B cell (primary cell): ENCODE results near the gene RPL39. TPM values are rescaled to one million over a fixed set of nuclear protein-coding genes. Genes with fewer than 3 reads are reported as not detected.

Experiments used
- ATAC-seq: fragments of 200-7000 bp; cut with Tn5 transposase; one replicate; pipeline ENCODE4 v1.10.0; 2021; ENCODE audit warnings: low read depth, mild to moderate bottlenecking, moderate number of reproducible peaks, moderate library complexity
- CTCF ChIA-PET: fragments of 350-600 bp; sonication (Branson Sonifier 250); formaldehyde crosslinking; loops from one replicate; lab custom pipeline; 2021; ENCODE audit warnings: antibody characterized with exemption, inconsistent platforms; lab: Charles Lee
- POLR2A ChIA-PET: fragments of 350-600 bp; sonication (Branson Sonifier 250); formaldehyde crosslinking; loops from one replicate; lab custom pipeline; 2021; ENCODE audit warnings: antibody characterized with exemption; lab: Charles Lee
- DNase-seq: peaks from one replicate; pipeline ENCODE4 v3.0.0; 2013
- H2AFZ ChIP-seq: 2 replicates; pipeline ENCODE4 v1.6.1; 2012; ENCODE audit warnings: mild to moderate bottlenecking, low read depth, low read length; ENCODE audit not compliant: insufficient read depth, poor library complexity, severe bottlenecking
- H3K27ac ChIP-seq, 2 donors: 1 replicate in 1 of 2; 2 replicates in 1 of 2; pipeline ENCODE4 v1.5.1; 2012 to 2013; ENCODE audit warnings: low read length in 2 of 2, mild to moderate bottlenecking in 2 of 2, moderate library complexity in 1 of 2
- H3K27me3 ChIP-seq, 4 experiments: fragments of 200-600 bp in 1 of 4; sonication (generic) in 1 of 4; replicated peaks in 1 of 4; 1 replicate in 2 of 4; 2 replicates in 2 of 4; pipeline versions ENCODE4 v1.6.1 to v1.7.0; 2013 to 2016; ENCODE audit warnings: low read length in 3 of 4, mild to moderate bottlenecking in 2 of 4, mixed read lengths in 1 of 4, moderate library complexity in 1 of 4; ENCODE audit not compliant: insufficient read depth in 4 of 4, control insufficient read depth in 3 of 4; ENCODE audit errors: control extremely low read depth in 1 of 4
- H3K36me3 ChIP-seq, 2 experiments: replicated peaks in 1 of 2; 1 replicate in 1 of 2; 2 replicates in 1 of 2; pipeline versions ENCODE4 v1.6.1 to v1.7.1; 2013; ENCODE audit warnings: low read length in 1 of 2; ENCODE audit not compliant: insufficient read depth in 2 of 2, control insufficient read depth in 1 of 2; ENCODE audit errors: control extremely low read depth in 1 of 2, extremely low read depth in 1 of 2
- H3K4me1 ChIP-seq, 2 donors: fragments of 200-600 bp in 1 of 2; sonication (generic) in 1 of 2; 1 replicate in 1 of 2; 2 replicates in 1 of 2; pipeline versions ENCODE4 v1.5.1 to v1.6.1; 2013 to 2017; ENCODE audit warnings: low read length in 2 of 2; ENCODE audit not compliant: control insufficient read depth in 2 of 2, insufficient read depth in 2 of 2
- H3K4me2 ChIP-seq: replicated peaks from 2 replicates; pipeline ENCODE3; 2012; ENCODE audit warnings: mild to moderate bottlenecking, low read depth, low read length; ENCODE audit not compliant: poor library complexity, severe bottlenecking
- H3K4me3 ChIP-seq, 5 experiments: fragments of 200-600 bp in 1 of 5; sonication (generic) in 1 of 5; 1 replicate in 3 of 5; 2 replicates in 2 of 5; pipeline versions ENCODE4 v1.5.1 to v1.7.0; 2011 to 2016; ENCODE audit warnings: low read length in 4 of 5, mild to moderate bottlenecking in 4 of 5, low read depth in 2 of 5, control low read depth in 1 of 5, moderate library complexity in 1 of 5; ENCODE audit not compliant: insufficient read depth in 1 of 5; ENCODE audit errors: control extremely low read depth in 1 of 5, extremely low read depth in 1 of 5
- H3K79me2 ChIP-seq: fragments of 200-600 bp; sonication (generic); one replicate; pipeline ENCODE4 v1.6.0; 2016; ENCODE audit warnings: low read length; ENCODE audit not compliant: control insufficient read depth, insufficient read depth
- H3K9ac ChIP-seq: fragments of 200-600 bp; sonication (generic); 2 replicates; pipeline ENCODE4 v1.6.1; 2017; ENCODE audit warnings: mild to moderate bottlenecking, low read length, moderate library complexity
- H3K9me3 ChIP-seq, 3 donors: one replicate each; pipeline versions ENCODE4 v1.6.1 to v1.7.1; 2013; ENCODE audit warnings: low read length in 2 of 3; ENCODE audit not compliant: control insufficient read depth in 2 of 3, insufficient read depth in 1 of 3; ENCODE audit errors: control extremely low read depth in 1 of 3
- H4K20me1 ChIP-seq: 2 replicates; pipeline ENCODE4 v1.6.0; 2012; ENCODE audit warnings: mild to moderate bottlenecking, low read length; ENCODE audit not compliant: insufficient read depth, control insufficient read depth, poor library complexity, severe bottlenecking
- H3K27ac Mint-ChIP-seq: one replicate; pipeline ENCODE4 v1.8.0; 2021; ENCODE audit warnings: mixed read lengths
- H3K27me3 Mint-ChIP-seq: one replicate; pipeline ENCODE4 v1.8.0; 2021; ENCODE audit warnings: mixed read lengths
- H3K4me1 Mint-ChIP-seq: one replicate; pipeline ENCODE4 v1.8.0; 2021; ENCODE audit warnings: mixed read lengths
- H3K4me3 Mint-ChIP-seq: one replicate; pipeline ENCODE4 v1.8.0; 2021; ENCODE audit warnings: mixed read lengths
- H3K9me3 Mint-ChIP-seq: one replicate; pipeline ENCODE4 v1.8.0; 2022; ENCODE audit warnings: mixed read lengths; ENCODE audit not compliant: insufficient read depth
- EZH2 ChIP-seq: IDR thresholded peaks from 2 replicates; pipeline ENCODE4 v1.6.1; 2012; ENCODE audit warnings: borderline replicate concordance, low read depth, mild to moderate bottlenecking, moderate library complexity, low read length; ENCODE audit not compliant: insufficient read depth, poor library complexity, severe bottlenecking
- WGBS: methylation state at CpG from one replicate; pipeline ENCODE4 v1.1.5; 2013; ENCODE audit warnings: missing lambda C conversion rate; ENCODE audit not compliant: insufficient coverage; 5-methylcytosine and 5-hydroxymethylcytosine counted together
- intact Hi-C: fragments of 100-400 bp; cut with micrococcal nuclease; formaldehyde crosslinking; loops from one replicate; pipeline ENCODE4 v1.10.0; 2022
- polyA plus RNA-seq: library from polyadenylated mRNA; depleted of rRNA; stranded (reverse); fragments of >200 nt; gene quantifications from 2 replicates; pipeline ENCODE4 v1.2.3, GENCODE V29; 2012
- total RNA-seq, 2 donors: library from RNA; stranded (reverse); fragments of 120-200 nt in 1 of 2; gene quantifications; 1 replicate in 1 of 2; 2 replicates in 1 of 2; pipeline versions ENCODE4 v1.2.3 to v1.2.4, GENCODE V29; 2013 to 2022
- TF ChIP-seq, protein P1 (sequence below): fragments of 200-600 bp; IDR thresholded peaks from one replicate; pipeline ENCODE4 v1.8.0; 2022; ENCODE audit warnings: antibody characterized with exemption, mild to moderate bottlenecking

Gene RPL39
- total and polyA plus RNA-seq, 2 donors (not counting 1 experiment from before 2014, with no cell fraction given), result 3,356 to 3,572 TPM

DNA sequence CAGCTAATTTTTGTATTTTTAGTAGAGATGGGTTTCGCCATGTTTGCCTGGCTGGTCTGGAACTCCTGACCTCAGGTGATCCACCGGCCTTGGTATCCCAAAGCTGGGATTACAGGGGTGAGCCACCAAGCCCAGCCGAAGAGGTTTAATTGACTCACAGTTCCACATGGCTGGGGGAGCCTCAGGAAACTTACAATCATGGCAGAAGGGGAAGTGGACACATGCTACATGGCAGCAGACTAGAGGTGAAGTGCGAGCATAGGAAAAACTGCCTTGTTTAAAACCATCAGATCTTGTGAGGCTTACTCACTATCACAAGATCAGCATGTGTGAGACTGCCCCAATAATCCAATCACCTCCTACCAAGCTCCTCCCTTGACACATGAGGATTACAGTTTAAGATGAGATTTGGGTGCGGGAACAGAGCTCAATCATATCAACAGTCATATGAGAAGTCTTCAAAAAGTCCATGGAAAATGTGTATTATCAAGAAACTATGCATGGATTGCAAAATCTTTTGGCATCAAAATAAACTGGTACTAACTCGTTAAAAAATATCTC is 25.8 kb upstream of the RPL39 start:
- POLR2A ChIA-PET, result no interaction called here
- H3K27me3 ChIP-seq, result no peaks in the 10 kb centered on the region
- H3K27ac Mint-ChIP-seq, result no peak overlapping the region

DNA sequence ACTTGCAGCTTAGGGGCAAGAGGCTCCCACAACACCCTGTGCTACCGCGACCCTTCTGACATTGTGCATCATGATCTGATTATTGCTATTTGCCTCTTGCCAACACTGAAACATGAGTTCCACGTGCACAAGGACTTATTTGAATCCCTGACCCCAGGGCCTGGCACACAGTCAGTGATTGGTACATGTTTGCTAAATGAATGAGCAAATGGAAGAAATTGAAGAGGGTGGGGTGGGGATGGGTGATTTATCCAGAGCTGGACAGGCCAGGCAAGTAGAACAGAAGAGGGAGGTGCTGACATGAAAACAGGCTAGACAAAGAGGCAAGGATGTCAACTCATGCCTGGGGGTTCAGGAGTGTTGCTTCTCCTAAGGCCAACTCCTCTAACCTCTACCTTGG is 24.9 kb upstream of the RPL39 start:
- no peak overlapping the region for H3K4me3 ChIP-seq
- no peak overlapping the region for H3K27ac ChIP-seq
- ChIA-PET CTCF (no interaction called here), POLR2A (no interaction called here)
- no peak for DNase-seq
- no peaks in the 10 kb centered on the region for H3K9me3 Mint-ChIP-seq
- no peak overlapping the region for H3K4me2 ChIP-seq
- H3K4me1 ChIP-seq, result peaks cover under 1 to 2% of the 10 kb centered on the region in 2 donors
- H3K4me1 Mint-ChIP-seq, result no peaks in the 10 kb centered on the region
- H2AFZ ChIP-seq, result no peak overlapping the region
- WGBS, result no CpG with 5 or more reads among the region's 3 CpGs
- H3K4me3 Mint-ChIP-seq, result no peak overlapping the region
- no peak for ATAC-seq
- H3K27ac Mint-ChIP-seq, result no peak overlapping the region
- no peaks in the 10 kb centered on the region for H4K20me1 ChIP-seq
- H3K9ac ChIP-seq, result no peak overlapping the region
- H3K79me2 ChIP-seq, result no peaks in the 10 kb centered on the region
- no peaks in the 10 kb centered on the region for H3K27me3 Mint-ChIP-seq
- intact Hi-C loops, result no loop called here
- no peaks in the 10 kb centered on the region for H3K36me3 ChIP-seq
- TF ChIP-seq, protein P1, sequence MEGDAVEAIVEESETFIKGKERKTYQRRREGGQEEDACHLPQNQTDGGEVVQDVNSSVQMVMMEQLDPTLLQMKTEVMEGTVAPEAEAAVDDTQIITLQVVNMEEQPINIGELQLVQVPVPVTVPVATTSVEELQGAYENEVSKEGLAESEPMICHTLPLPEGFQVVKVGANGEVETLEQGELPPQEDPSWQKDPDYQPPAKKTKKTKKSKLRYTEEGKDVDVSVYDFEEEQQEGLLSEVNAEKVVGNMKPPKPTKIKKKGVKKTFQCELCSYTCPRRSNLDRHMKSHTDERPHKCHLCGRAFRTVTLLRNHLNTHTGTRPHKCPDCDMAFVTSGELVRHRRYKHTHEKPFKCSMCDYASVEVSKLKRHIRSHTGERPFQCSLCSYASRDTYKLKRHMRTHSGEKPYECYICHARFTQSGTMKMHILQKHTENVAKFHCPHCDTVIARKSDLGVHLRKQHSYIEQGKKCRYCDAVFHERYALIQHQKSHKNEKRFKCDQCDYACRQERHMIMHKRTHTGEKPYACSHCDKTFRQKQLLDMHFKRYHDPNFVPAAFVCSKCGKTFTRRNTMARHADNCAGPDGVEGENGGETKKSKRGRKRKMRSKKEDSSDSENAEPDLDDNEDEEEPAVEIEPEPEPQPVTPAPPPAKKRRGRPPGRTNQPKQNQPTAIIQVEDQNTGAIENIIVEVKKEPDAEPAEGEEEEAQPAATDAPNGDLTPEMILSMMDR, result no peak
- no peak for TF ChIP-seq EZH2
- H3K27me3 ChIP-seq, result no peaks in the 10 kb centered on the region
- no peaks in the 10 kb centered on the region for H3K9me3 ChIP-seq

More for the DNA sequence above, 25.8 kb upstream of the RPL39 start:
- DNase-seq (no peak), ATAC-seq (no peak)
- Histone ChIP-seq H3K4me1 (peaks cover 7 to 10% of the 10 kb centered on the region in 2 donors), H3K9me3 (no peaks in the 10 kb centered on the region), H2AFZ (no peak overlapping the region), H3K9ac (no peak overlapping the region), H3K36me3 (no peaks in the 10 kb centered on the region), H3K79me2 (no peaks in the 10 kb centered on the region), H3K27ac (no peak overlapping the region), H3K4me2 (no peak overlapping the region), H3K4me3 (no peak overlapping the region), H4K20me1 (no peaks in the 10 kb centered on the region)
- H3K27me3 Mint-ChIP-seq, result no peaks in the 10 kb centered on the region
- H3K9me3 Mint-ChIP-seq, result no peaks in the 10 kb centered on the region
- TF ChIP-seq EZH2, result no peak
- TF ChIP-seq, protein P1, result no peak
- intact Hi-C loops, result no loop called here
- peaks cover 6% of the 10 kb centered on the region for H3K4me1 Mint-ChIP-seq
- no peak overlapping the region for H3K4me3 Mint-ChIP-seq
- no CpG with 5 or more reads among the region's 6 CpGs for WGBS
- CTCF ChIA-PET, result interaction anchor here (0.7 kb wide), 1 partner anchor 33 kb away, joined by 3 read pairs; no protein-coding TSS in a partner anchor
